GM19238 (cell line): ENCODE results near the gene SEMA5A.
"Not testable (repeated sequence)": the region's sequence is repeated elsewhere in the genome, so short reads cannot be mapped to it uniquely, and the experiment has no call there.

ENCODE experiments used
- DNase-seq: peaks from one replicate; pipeline ENCODE4 v3.0.0; 2011; ENCODE audit warnings: low spot score; ENCODE audit not compliant: insufficient read length

Gene SEMA5A

GRCh38 chr5:9399783-9400182 is 146.1 kb downstream of the SEMA5A start:
- not testable (repeated sequence) for DNase-seq

GRCh38 chr5:9399094-9399493 is 146.8 kb downstream of the SEMA5A start:
- no peak for DNase-seq

GRCh38 chr5:9398227-9398626 is 147.6 kb downstream of the SEMA5A start:
- no peak for DNase-seq

DNA sequence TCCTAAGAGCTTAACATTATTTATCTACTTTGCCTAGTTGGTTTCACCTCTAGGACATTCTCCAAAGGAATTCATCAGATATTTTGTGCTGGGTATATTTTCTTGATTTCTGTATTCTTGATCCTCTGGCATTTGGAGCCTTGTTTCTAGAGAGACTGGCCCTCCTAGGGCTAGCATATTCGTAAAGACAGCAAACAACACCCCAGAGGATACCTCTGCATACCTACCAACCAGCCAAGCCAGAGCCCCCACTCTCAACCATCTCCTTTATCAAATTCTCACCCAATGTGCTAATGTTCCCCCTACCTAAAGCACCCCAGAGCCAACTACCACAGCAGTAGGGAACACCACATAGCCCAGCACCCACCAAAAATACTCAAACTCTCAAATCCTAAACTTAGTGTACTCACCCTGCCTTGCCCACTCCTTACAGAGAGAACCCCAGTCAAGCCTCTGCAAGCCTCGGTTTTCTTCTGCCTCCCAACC is 149.5 kb downstream of the SEMA5A start:
- DNase-seq, result no peak

GRCh38 chr5:9395706-9396105 is 150.2 kb downstream of the SEMA5A start:
- DNase-seq, result no peak

DNA sequence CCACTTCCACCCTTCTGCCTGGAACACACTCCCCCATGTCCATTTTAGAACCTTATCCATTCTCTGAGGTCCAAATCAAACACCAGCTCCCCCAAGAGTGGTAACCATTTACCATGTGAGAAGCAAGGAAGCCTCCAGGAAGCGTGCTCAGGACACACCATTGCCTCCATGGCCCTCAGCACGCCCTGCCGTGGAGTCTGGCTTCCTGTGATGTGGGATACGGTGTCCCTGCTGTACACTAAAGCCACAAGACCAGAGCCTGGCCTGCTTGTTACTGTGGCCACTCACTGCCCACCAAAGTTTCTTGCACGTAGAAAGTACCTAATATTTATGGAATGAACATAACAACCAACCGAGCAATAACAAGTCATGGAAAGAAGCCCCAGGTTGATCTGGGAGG is 151.7 kb downstream of the SEMA5A start:
- DNase-seq, result no peak

DNA sequence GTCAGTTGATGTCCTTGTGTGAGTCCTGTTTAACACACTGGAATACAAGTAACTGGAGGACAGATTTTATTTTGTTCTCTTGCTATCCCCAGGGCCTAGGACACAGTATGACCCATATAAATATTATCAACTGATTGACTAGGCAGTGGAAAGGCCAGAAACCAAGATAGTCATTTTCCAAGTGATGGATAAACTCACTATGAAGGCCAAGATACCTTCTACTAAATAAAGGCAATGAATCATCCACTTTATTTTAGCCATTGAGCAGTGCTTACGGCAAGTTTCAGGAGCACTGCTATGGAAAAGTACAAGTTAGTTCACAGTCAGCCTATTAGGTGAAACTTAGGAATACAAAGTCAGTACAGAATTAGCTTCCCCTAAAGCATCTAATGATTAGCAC is 153.2 kb downstream of the SEMA5A start:
- DNase-seq, result no peak

- DNase-seq, result no peak
Measured at GRCh38 chr5:9391080-9391479, 154.8 kb downstream of the SEMA5A start.

DNA sequence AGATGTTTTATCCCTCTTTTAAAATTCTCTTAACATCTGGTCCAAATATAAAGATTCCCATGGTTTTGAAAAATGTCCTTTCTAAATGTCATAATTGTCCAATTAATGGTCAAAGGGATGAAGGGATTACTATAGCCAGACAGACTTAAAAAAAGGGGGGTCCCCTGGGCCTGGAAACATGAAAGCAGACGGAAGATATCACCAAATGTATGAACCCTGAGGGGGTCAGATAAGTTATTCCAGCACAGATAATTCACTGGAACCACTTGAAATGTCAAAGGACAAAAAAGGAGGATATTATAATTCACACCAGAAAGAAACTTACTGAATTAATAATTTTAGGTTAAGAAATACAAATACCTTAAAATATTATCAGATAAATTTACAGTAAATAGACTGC is 155.8 kb downstream of the SEMA5A start:
- DNase-seq, result no peak

- no peak for DNase-seq
Measured at GRCh38 chr5:9388941-9389674, 156.8 kb downstream of the SEMA5A start.

- DNase-seq, result no peak
Measured at GRCh38 chr5:9387879-9388278, 158.0 kb downstream of the SEMA5A start.

- DNase-seq, result no peak
Measured at GRCh38 chr5:9386945-9387344, 158.9 kb downstream of the SEMA5A start.

- no peak for DNase-seq
Measured at GRCh38 chr5:9382522-9382921, 163.4 kb downstream of the SEMA5A start.

DNA sequence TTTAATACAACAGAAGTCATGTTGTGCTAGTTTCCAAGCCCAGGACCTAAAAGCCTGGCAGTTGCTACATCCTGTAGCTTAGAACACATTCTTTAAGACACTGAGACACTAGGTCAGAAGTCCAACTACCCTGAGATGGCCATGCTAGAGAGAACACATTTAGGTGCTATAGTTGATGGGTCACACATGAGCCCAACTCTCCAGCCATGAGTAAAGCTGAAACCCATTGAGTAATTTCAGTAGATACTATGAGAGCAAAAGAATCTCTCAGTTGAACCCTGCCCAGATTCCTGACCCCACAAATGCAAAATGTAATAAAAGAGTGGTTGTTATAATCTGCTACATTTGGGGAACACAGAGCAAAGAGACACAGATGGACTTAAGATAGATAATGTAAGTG is 164.4 kb downstream of the SEMA5A start:
- no peak for DNase-seq

DNA sequence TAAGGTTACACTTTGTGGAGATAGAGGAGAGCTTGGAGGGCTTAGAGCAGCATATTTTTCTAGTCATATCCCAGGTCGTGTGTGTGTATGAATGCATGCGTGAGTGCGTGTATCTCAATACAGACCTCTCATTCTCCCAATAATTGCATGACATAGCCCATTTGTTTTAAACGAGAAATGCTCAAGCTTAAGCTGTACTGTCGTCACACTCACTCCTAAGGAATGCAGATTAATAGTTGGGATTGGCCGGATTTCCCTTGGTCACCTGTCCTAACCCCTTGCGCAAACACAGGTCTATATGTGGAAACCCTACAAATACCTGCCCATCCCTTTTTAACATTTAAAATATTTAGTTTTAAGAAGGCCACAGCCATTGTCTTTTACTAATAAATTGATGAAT is 165.8 kb downstream of the SEMA5A start:
- DNase-seq, result no peak

DNA sequence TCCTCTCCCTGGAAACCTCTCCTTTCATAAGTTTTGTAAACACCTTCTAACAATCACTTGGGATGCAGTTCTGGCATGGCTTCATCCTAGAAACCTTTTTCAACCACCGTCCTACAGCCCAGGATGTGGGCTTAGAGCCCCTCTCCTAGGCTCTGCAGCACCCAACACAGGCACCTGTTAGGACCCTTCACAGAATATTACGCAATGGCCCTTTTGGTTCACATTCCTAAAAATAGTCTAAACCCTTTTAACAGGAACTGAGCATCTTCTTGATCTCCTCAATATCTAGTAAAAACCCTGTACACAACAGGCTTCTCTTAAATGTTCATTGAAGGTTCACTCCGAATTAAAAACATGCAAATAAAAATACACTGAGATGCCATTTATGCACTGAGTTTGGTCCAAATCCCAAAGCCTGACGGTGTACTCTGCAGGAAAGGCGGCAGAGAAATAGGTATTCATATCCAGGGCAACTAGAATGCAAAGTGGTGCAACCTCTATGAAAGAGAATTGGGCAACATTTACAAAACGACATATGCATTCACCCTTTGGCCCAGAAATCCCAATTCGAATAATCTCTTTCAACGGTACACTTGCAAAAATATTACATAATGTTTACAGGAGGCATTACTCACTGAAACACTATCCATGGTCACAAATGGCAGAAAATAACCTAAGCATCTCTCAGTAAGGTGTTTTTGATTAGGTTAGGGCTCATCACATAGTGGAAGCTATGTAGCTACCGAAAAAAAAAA is 169.3 kb downstream of the SEMA5A start:
- DNase-seq, result no peak

GRCh38 chr5:9375756-9376155 is 170.1 kb downstream of the SEMA5A start:
- no peak for DNase-seq

DNA sequence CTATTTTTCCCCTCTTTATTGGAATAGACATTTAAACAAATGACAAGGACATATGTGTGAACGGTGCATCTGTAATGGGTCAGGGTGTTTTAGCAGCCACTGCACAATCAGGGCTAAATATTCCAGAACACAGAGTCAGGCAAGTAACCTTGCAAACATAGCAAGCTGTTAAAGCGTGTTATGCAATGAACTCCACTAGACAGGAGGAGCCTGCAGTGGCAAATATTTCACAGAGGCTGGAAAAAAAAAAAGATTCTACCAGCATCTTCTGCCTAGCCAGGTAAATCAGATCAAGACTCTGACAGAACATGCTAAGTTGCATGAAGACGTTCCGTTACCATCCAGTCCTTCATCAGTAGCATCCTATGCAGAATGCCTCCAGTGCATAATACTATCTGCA is 171.8 kb downstream of the SEMA5A start:
- DNase-seq, result no peak

- DNase-seq, result no peak
Measured at GRCh38 chr5:9373571-9373970, 172.3 kb downstream of the SEMA5A start.

DNA sequence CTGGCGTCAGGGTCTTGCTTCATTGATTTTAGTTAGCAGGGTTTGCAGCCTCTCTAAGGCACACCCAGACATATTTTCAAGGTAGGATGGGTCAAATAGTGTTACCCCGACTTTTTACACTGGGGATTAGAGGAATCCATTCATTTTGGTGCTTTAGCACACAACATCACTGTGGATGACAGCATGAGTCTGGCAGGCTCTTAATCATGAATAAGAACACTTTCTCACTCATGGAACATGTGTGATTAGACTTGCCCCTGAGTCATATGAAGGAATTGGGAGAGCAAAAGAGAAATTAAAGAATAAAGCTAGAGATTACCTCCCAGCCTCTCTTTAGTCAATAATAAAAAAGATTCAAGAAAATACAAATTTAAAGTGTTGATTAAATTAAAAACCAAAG is 175.6 kb downstream of the SEMA5A start:
- DNase-seq, result no peak

- no peak for DNase-seq
Measured at GRCh38 chr5:9365512-9365911, 180.4 kb downstream of the SEMA5A start.

- DNase-seq, result no peak
Measured at GRCh38 chr5:9363449-9363848, 182.4 kb downstream of the SEMA5A start.

DNA sequence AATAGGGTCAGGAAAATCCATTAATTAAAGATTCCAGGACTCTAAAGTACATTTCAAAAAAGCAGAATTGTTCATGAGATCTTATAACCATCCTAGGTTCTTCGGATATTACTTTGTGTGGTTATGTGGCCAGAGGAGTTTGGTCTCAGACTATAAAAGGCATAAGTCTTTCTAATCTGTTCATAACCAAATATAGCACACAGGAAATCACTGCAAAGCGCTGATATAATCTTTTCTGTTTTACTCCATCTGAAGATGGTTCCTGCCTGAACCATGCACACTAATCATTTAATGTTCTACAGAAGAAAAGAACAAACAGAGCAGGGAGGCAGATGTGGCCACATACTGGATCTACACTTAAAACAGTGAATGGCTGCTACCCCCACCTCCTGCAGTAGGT is 182.8 kb downstream of the SEMA5A start:
- no peak for DNase-seq
